GM21717 (cell line): Measurements from ENCODE around the gene TAF9B.
"Not testable (repeated sequence)": the region's sequence is repeated elsewhere in the genome, so short reads cannot be mapped to it uniquely, and the experiment has no call there.

ENCODE experiments used
- ATAC-seq: cut with Tn5 transposase; IDR thresholded peaks from one replicate; pipeline ENCODE4 v1.9.1; 2021; ENCODE audit warnings: mild to moderate bottlenecking, moderate library complexity; ENCODE audit not compliant: unreplicated experiment

TAF9B gene

GRCh38 chrX:78118628-78119027 lies 20.8 kb downstream of the TAF9B start:
- no peak for ATAC-seq

- ATAC-seq: no peak
Observed at GRCh38 chrX:78116766-78117165, 22.7 kb downstream of the TAF9B start.

GRCh38 chrX:78116365-78116764 lies 23.1 kb downstream of the TAF9B start:
- ATAC-seq: no peak

- no peak for ATAC-seq
Observed at GRCh38 chrX:78111140-78111931, 28.1 kb downstream of the TAF9B start.

GRCh38 chrX:78109458-78109857 lies 30.0 kb downstream of the TAF9B start:
- ATAC-seq: no peak

GRCh38 chrX:78106651-78106986 lies 32.8 kb downstream of the TAF9B start:
- no peak for ATAC-seq

- ATAC-seq: no peak
Observed at GRCh38 chrX:78105944-78106650, 33.4 kb downstream of the TAF9B start.

- ATAC-seq: peak; percentile 27
Observed at GRCh38 chrX:78104447-78105176, 34.8 kb downstream of the TAF9B start.

GRCh38 chrX:78103623-78104446 lies 35.6 kb downstream of the TAF9B start, which contains the start of gene PGK1:
PGK1 (plus strand) TSS chrX:78104248; CDS start chrX:78104341, 93 bp downstream.
- ATAC-seq: peak; percentile 95

- ATAC-seq: no peak
Observed at GRCh38 chrX:78103001-78103622, 36.3 kb downstream of the TAF9B start.

GRCh38 chrX:78102091-78102490 lies 37.4 kb downstream of the TAF9B start:
- ATAC-seq: no peak

GRCh38 chrX:78098108-78098507 lies 41.3 kb downstream of the TAF9B start:
- ATAC-seq: no peak

- peak; percentile 90 for ATAC-seq
Observed at GRCh38 chrX:78092296-78092695, 47.2 kb downstream of the TAF9B start.

GRCh38 chrX:78081413-78081812 lies 58.0 kb downstream of the TAF9B start:
- not testable (repeated sequence) for ATAC-seq
